Endothelial cell of umbilical vein (primary cell): ENCODE measurements around the gene ZNF454. TPM values are rescaled to one million over a fixed set of nuclear protein-coding genes. Genes with fewer than 3 reads are reported as not detected.

Source experiments
- BruUV-seq: library from RNA; stranded (reverse); fragments of 400-500 nt; replicated peaks from 2 replicates; lab custom pipeline; 2021; lab: Mats Ljungman, UMichigan
- CTCF ChIA-PET: fragments of 300-600, 350-600 bp; sonication (Branson Sonifier 250); formaldehyde crosslinking; loops from one replicate; lab custom pipeline; 2021; ENCODE audit warnings: antibody characterized with exemption, inconsistent platforms; lab: Charles Lee
- POLR2A ChIA-PET: fragments of 300-600, 350-600 bp; sonication (Branson Sonifier 250); formaldehyde crosslinking; loops from one replicate; lab custom pipeline; 2021; ENCODE audit warnings: antibody characterized with exemption, inconsistent platforms; lab: Charles Lee
- DNase-seq: peaks from one replicate; pipeline ENCODE4 v3.0.0-alpha.2; 2011; ENCODE audit warnings: low read depth, low spot score
- FAIRE-seq: peaks from 2 replicates; lab custom pipeline; 2011; peaks lifted over from hg19 to GRCh38; lab: Jason Lieb, UNC
- H2AFZ ChIP-seq: 2 replicates; pipeline ENCODE4 v1.6.0; 2012; ENCODE audit warnings: low read depth, low read length, control low read depth, inconsistent platforms
- H3K27ac ChIP-seq: 2 replicates; pipeline ENCODE4 v1.5.1; 2011; ENCODE audit warnings: low read depth, mild to moderate bottlenecking, control low read depth, low read length, moderate library complexity; ENCODE audit not compliant: insufficient read depth
- H3K27me3 ChIP-seq, 2 experiments: 2 replicates each; pipeline versions ENCODE4 v1.6.0 to v1.6.1; 2011; ENCODE audit warnings: low read length in 2 of 2, mixed read lengths in 1 of 2; ENCODE audit not compliant: control insufficient read depth in 2 of 2, insufficient read depth in 2 of 2
- H3K36me3 ChIP-seq, 2 experiments: 2 replicates in 1 of 2; 3 replicates in 1 of 2; pipeline ENCODE4 v1.5.1; 2011; ENCODE audit warnings: low read length in 2 of 2, mild to moderate bottlenecking in 1 of 2, moderate library complexity in 1 of 2; ENCODE audit not compliant: control insufficient read depth in 2 of 2, insufficient read depth in 2 of 2; ENCODE audit errors: extremely low read depth in 1 of 2
- H3K4me1 ChIP-seq: 3 replicates; pipeline ENCODE4 v1.5.1; 2011; ENCODE audit warnings: mild to moderate bottlenecking, low read length; ENCODE audit not compliant: control insufficient read depth, insufficient read depth; ENCODE audit errors: extremely low read depth
- H3K4me2 ChIP-seq: 2 replicates; pipeline ENCODE4 v1.6.1; 2011; ENCODE audit warnings: low read length, control low read depth, mixed read lengths; ENCODE audit not compliant: insufficient read depth
- H3K4me3 ChIP-seq, 3 experiments: fragments of 200-600 bp in 1 of 3; sonication (generic), shearing (Covaris generic) in 1 of 3; replicated peaks in 1 of 3; 2 replicates each; pipeline ENCODE4 v1.5.1; 2011 to 2016; ENCODE audit warnings: control low read depth in 3 of 3, low read length in 3 of 3, mild to moderate bottlenecking in 2 of 3, inconsistent platforms in 1 of 3, low read depth in 1 of 3, moderate library complexity in 1 of 3; ENCODE audit not compliant: insufficient read depth in 1 of 3
- H3K79me2 ChIP-seq: 2 replicates; pipeline ENCODE4 v1.6.0; 2012; ENCODE audit warnings: low read length, inconsistent platforms; ENCODE audit not compliant: control insufficient read depth, insufficient read depth
- H3K9ac ChIP-seq: replicated peaks from 2 replicates; pipeline ENCODE3; 2011; ENCODE audit warnings: low read length, control low read depth; ENCODE audit not compliant: insufficient read depth; ENCODE audit errors: extremely low read depth
- H3K9me1 ChIP-seq: replicated peaks from 3 replicates; pipeline ENCODE4 v1.6.0; 2011; ENCODE audit warnings: mild to moderate bottlenecking, low read length; ENCODE audit not compliant: control insufficient read depth, insufficient read depth; ENCODE audit errors: extremely low read depth
- H3K9me3 ChIP-seq: replicated peaks from 2 replicates; pipeline ENCODE4 v1.5.1; 2012; ENCODE audit warnings: low read length, inconsistent platforms; ENCODE audit not compliant: control insufficient read depth, insufficient read depth
- H4K20me1 ChIP-seq: replicated peaks from 2 replicates; pipeline ENCODE3; 2011; ENCODE audit warnings: mild to moderate bottlenecking, low read length; ENCODE audit not compliant: control insufficient read depth, insufficient read depth; ENCODE audit errors: extremely low read depth
- CTCF ChIP-seq, 2 donors: IDR thresholded peaks; 1 replicate in 1 of 2; 2 replicates in 1 of 2; pipeline ENCODE4 v1.5.1; 2011; ENCODE audit warnings: low read length in 2 of 2, mild to moderate bottlenecking in 2 of 2, moderate library complexity in 2 of 2, control low read depth in 1 of 2, inconsistent platforms in 1 of 2, low read depth in 1 of 2; ENCODE audit not compliant: insufficient read depth in 1 of 2; ENCODE audit errors: extremely low read depth in 1 of 2
- EZH2 ChIP-seq: IDR thresholded peaks from 2 replicates; pipeline ENCODE4 v1.6.1; 2012; ENCODE audit warnings: borderline replicate concordance, low read depth, mild to moderate bottlenecking, moderate library complexity, low read length, inconsistent platforms; ENCODE audit not compliant: severe bottlenecking
- FOS ChIP-seq: IDR thresholded peaks from 2 replicates; pipeline ENCODE4 v1.6.1; 2011; ENCODE audit warnings: mild to moderate bottlenecking, low read length, moderate library complexity, borderline replicate concordance; ENCODE audit not compliant: insufficient read depth
- GATA2 ChIP-seq: IDR thresholded peaks from 2 replicates; pipeline ENCODE4 v1.7.0; 2011; ENCODE audit warnings: low read depth, mild to moderate bottlenecking, moderate library complexity, mixed read lengths, low read length; ENCODE audit not compliant: insufficient read length, insufficient read depth
- JUN ChIP-seq: IDR thresholded peaks from 2 replicates; pipeline ENCODE4 v1.6.1; 2011; ENCODE audit warnings: borderline replicate concordance, low read depth; ENCODE audit not compliant: insufficient read length, insufficient read depth
- MAX ChIP-seq: IDR thresholded peaks from 2 replicates; pipeline ENCODE4 v1.6.1; 2011; ENCODE audit not compliant: insufficient read depth, insufficient read length
- MYC ChIP-seq: IDR thresholded peaks from one replicate; pipeline ENCODE4 v1.6.1; 2011; ENCODE audit warnings: mild to moderate bottlenecking, low read depth, low read length
- POLR2A ChIP-seq: IDR thresholded peaks from 2 replicates; pipeline ENCODE4 v1.6.1; 2012; ENCODE audit warnings: low read depth, mild to moderate bottlenecking, control low read depth, low read length
- POLR2AphosphoS5 ChIP-seq: IDR thresholded peaks from 2 replicates; pipeline ENCODE4 v1.6.1; 2012; ENCODE audit warnings: low read depth, mild to moderate bottlenecking, control low read depth, low read length, moderate library complexity; ENCODE audit not compliant: insufficient read depth
- dilution Hi-C: fragments of 300-500 bp; cut with MboI; formaldehyde crosslinking; loops from one replicate; pipeline ENCODE4 v1.15.0; 2019; ENCODE audit warnings: low sequenced_read_pairs; ENCODE audit not compliant: extremely low pct_ligation_motif_present
- intact Hi-C: fragments of 100-400 bp; cut with micrococcal nuclease; formaldehyde crosslinking; loops from one replicate; pipeline ENCODE4 v1.10.0; 2022
- polyA plus RNA-seq, 4 experiments: library from polyadenylated mRNA; depleted of rRNA in 3 of 4; stranded (reverse) in 3 of 4; unstranded in 1 of 4; fragments of >200 nt; gene quantifications; 2 replicates each; pipeline versions ENCODE4 v1.2.1 to v1.2.3, GENCODE V29; 2011 to 2012; ENCODE audit warnings: missing spikeins in 1 of 4
- total RNA-seq: library from RNA; stranded (reverse); gene quantifications from 2 replicates; pipeline ENCODE4 v1.2.3, GENCODE V29; 2021

The ZNF454 gene
- total and polyA plus RNA-seq, 2 donors (not counting 3 experiments of a cell fraction or from before 2014, with no cell fraction given) = 0.14 to 0.55 TPM

GRCh38 chr5:178993236-178993765 lies 52.3 kb downstream of the ZNF454 start:
- no peaks in the 10 kb centered on the region for H3K4me1 ChIP-seq
- dilution Hi-C loops (no loop called here), intact Hi-C loops (no loop called here)
- H3K36me3 ChIP-seq = no peaks in the 10 kb centered on the region
- no peak overlapping the region for H2AFZ ChIP-seq
- no peak overlapping the region for H3K27ac ChIP-seq
- ChIA-PET POLR2A (no interaction called here), CTCF (no interaction called here)
- H3K4me3 ChIP-seq = no peak overlapping the region
- no peak overlapping the region for H3K4me2 ChIP-seq
- H3K79me2 ChIP-seq = no peaks in the 10 kb centered on the region
- no peaks in the 10 kb centered on the region for H3K9me1 ChIP-seq
- TF ChIP-seq EZH2 (no peak), MAX (no peak), POLR2AphosphoS5 (no peak), CTCF (IDR thresholded peaks at IDR 0.05; ENCODE audit: extremely low read depth in 1 of 2, insufficient read depth in 1 of 2, low read depth in 1 of 2, low read length in 2 of 2) (no peak), POLR2A (no peak), FOS (no peak), JUN (no peak), MYC (no peak), GATA2 (no peak)
- H3K9me3 ChIP-seq = peaks cover 4% of the 10 kb centered on the region
- H3K27me3 ChIP-seq = no peaks in the 10 kb centered on the region
- FAIRE-seq = no peak
- H3K9ac ChIP-seq = no peak overlapping the region
- no peaks in the 10 kb centered on the region for H4K20me1 ChIP-seq
- no TSS peak for BruUV-seq
- DNase-seq = no peak
